Vagina (tissue), 2 donors: ENCODE measurements around the gene CDH4. TPM values are rescaled to one million over a fixed set of nuclear protein-coding genes. Genes with fewer than 3 reads are reported as not detected.

Experiments
- DNase-seq, 2 donors: peaks; one replicate each; pipeline ENCODE4 v3.0.0-alpha.2; 2017; ENCODE audit errors: extremely low spot score in 2 of 2
- H3K27ac ChIP-seq: fragments of 200-600 bp; sonication (generic); one replicate; pipeline ENCODE4 v1.5.1; 2019
- H3K27me3 ChIP-seq: fragments of 200-600 bp; sonication (generic); one replicate; pipeline ENCODE4 v1.5.1; 2019
- H3K36me3 ChIP-seq, 2 donors: fragments of 200-600 bp; sonication (generic); one replicate each; pipeline ENCODE4 v1.5.1; 2017 to 2019
- H3K4me1 ChIP-seq: fragments of 200-600 bp; sonication (generic); one replicate; pipeline ENCODE4 v1.5.1; 2019
- H3K4me3 ChIP-seq, 2 donors: fragments of 200-600 bp; sonication (generic); 1 replicate in 1 of 2; 2 replicates in 1 of 2; pipeline ENCODE4 v1.5.1; 2016 to 2019
- H3K9me3 ChIP-seq: fragments of 200-600 bp; sonication (generic); one replicate; pipeline ENCODE4 v1.5.1; 2019
- CTCF ChIP-seq, 3 experiments: fragments of 450-650 bp in 2 of 3; fragments of 200-600 bp in 1 of 3; sonication (generic) in 1 of 3; IDR thresholded peaks; one replicate each; pipeline ENCODE4 v1.5.1; 2017 to 2019; ENCODE audit warnings: antibody characterized with exemption in 3 of 3, mild to moderate bottlenecking in 2 of 3, moderate library complexity in 2 of 3
- POLR2A ChIP-seq, 2 donors: fragments of 450-650 bp; IDR thresholded peaks; one replicate each; pipeline ENCODE4 v1.6.1; 2017; ENCODE audit warnings: antibody characterized with exemption in 2 of 2, mild to moderate bottlenecking in 2 of 2, moderate library complexity in 2 of 2
- POLR2AphosphoS5 ChIP-seq, 2 donors: sonication (generic); formaldehyde crosslinking; IDR thresholded peaks; one replicate each; pipeline ENCODE4 v1.9.0; 2017; ENCODE audit warnings: antibody characterized with exemption in 2 of 2, mild to moderate bottlenecking in 2 of 2, low read depth in 1 of 2; ENCODE audit not compliant: insufficient read depth in 1 of 2
- intact Hi-C: fragments of 100-400 bp; cut with DNase I; formaldehyde crosslinking; loops from one replicate; pipeline ENCODE4 v1.15.1; 2023
- total RNA-seq: library from RNA; depleted of rRNA; stranded (reverse); fragments of >200 nt; gene quantifications from one replicate; pipeline ENCODE4 v1.2.3, GENCODE V29; 2016

Gene CDH4
- total RNA-seq, 1 donor from 2014 or later, result 0.25 TPM

GRCh38 chr20:61600016-61600415 is 348.0 kb downstream of the CDH4 start:
- TF ChIP-seq POLR2A (IDR thresholded peaks at IDR 0.05), result no peak
- TF ChIP-seq POLR2AphosphoS5 (IDR thresholded peaks at IDR 0.05; ENCODE audit: insufficient read depth in 1 of 2, low read depth in 1 of 2), result no peak
- TF ChIP-seq CTCF (IDR thresholded peaks at IDR 0.05), result no peak
- DNase-seq, result no peak
- intact Hi-C loops, result no loop called here
- Histone ChIP-seq H3K36me3 (no peaks in the 10 kb centered on the region), H3K4me1 (no peaks in the 10 kb centered on the region), H3K9me3 (no peaks in the 10 kb centered on the region), H3K27ac (no peak overlapping the region), H3K27me3 (no peaks in the 10 kb centered on the region), H3K4me3 (no peak overlapping the region)

GRCh38 chr20:61601361-61601760 is 349.3 kb downstream of the CDH4 start:
- no peak overlapping the region for H3K27ac ChIP-seq
- H3K4me1 ChIP-seq, result no peaks in the 10 kb centered on the region
- H3K9me3 ChIP-seq, result no peaks in the 10 kb centered on the region
- TF ChIP-seq CTCF (IDR thresholded peaks at IDR 0.05) (no peak), POLR2AphosphoS5 (IDR thresholded peaks at IDR 0.05; ENCODE audit: insufficient read depth in 1 of 2, low read depth in 1 of 2) (no peak), POLR2A (IDR thresholded peaks at IDR 0.05) (no peak)
- no peaks in the 10 kb centered on the region for H3K36me3 ChIP-seq
- DNase-seq, result no peak
- no peaks in the 10 kb centered on the region for H3K27me3 ChIP-seq
- no peak overlapping the region for H3K4me3 ChIP-seq
- intact Hi-C loops, result no loop called here

- Histone ChIP-seq H3K36me3 (no peaks in the 10 kb centered on the region), H3K4me3 (no peak overlapping the region), H3K9me3 (no peaks in the 10 kb centered on the region), H3K27ac (no peak overlapping the region), H3K4me1 (no peaks in the 10 kb centered on the region), H3K27me3 (no peaks in the 10 kb centered on the region)
- DNase-seq, result no peak
- TF ChIP-seq CTCF (IDR thresholded peaks at IDR 0.05) (no peak), POLR2A (IDR thresholded peaks at IDR 0.05) (no peak), POLR2AphosphoS5 (IDR thresholded peaks at IDR 0.05; ENCODE audit: insufficient read depth in 1 of 2, low read depth in 1 of 2) (no peak)
- intact Hi-C loops, result no loop called here
These were observed 349.8 kb downstream of the CDH4 start for GRCh38 chr20:61601853-61602252.

- intact Hi-C loops, result no loop called here
- TF ChIP-seq CTCF (IDR thresholded peaks at IDR 0.05) (no peak), POLR2A (IDR thresholded peaks at IDR 0.05) (no peak), POLR2AphosphoS5 (IDR thresholded peaks at IDR 0.05; ENCODE audit: insufficient read depth in 1 of 2, low read depth in 1 of 2) (no peak)
- no peak for DNase-seq
- Histone ChIP-seq H3K4me3 (no peak overlapping the region), H3K27me3 (no peaks in the 10 kb centered on the region), H3K27ac (no peak overlapping the region), H3K9me3 (no peaks in the 10 kb centered on the region), H3K4me1 (no peaks in the 10 kb centered on the region), H3K36me3 (no peaks in the 10 kb centered on the region)
These were observed 351.7 kb downstream of the CDH4 start for GRCh38 chr20:61603715-61604114.

- Histone ChIP-seq H3K27me3 (no peaks in the 10 kb centered on the region), H3K9me3 (no peaks in the 10 kb centered on the region), H3K4me1 (no peaks in the 10 kb centered on the region), H3K36me3 (no peaks in the 10 kb centered on the region), H3K4me3 (no peak overlapping the region), H3K27ac (no peak overlapping the region)
- no peak for TF ChIP-seq POLR2AphosphoS5 (IDR thresholded peaks at IDR 0.05; ENCODE audit: insufficient read depth in 1 of 2, low read depth in 1 of 2)
- no peak for TF ChIP-seq POLR2A (IDR thresholded peaks at IDR 0.05)
- no peak for TF ChIP-seq CTCF (IDR thresholded peaks at IDR 0.05)
- intact Hi-C loops, result no loop called here
- no peak for DNase-seq
These were observed 352.5 kb downstream of the CDH4 start for GRCh38 chr20:61604549-61604948.
